Omental fat pad (tissue), 4 donors: ENCODE results near the gene GSTA5. TPM values are rescaled to one million over a fixed set of nuclear protein-coding genes. Genes with fewer than 3 reads are reported as not detected.

ENCODE experiments used
- ATAC-seq: fragments of 150-250 bp; one replicate; pipeline ENCODE4 v1.9.1; 2016; ENCODE audit warnings: mild to moderate bottlenecking, moderate library complexity; ENCODE audit not compliant: low FRiP score
- DNase-seq: peaks from one replicate; pipeline ENCODE4 v3.0.0-alpha.2; 2019; ENCODE audit warnings: low spot score
- CTCF ChIP-seq, 3 donors: fragments of 450-650 bp; IDR thresholded peaks; one replicate each; pipeline ENCODE4 v1.5.1; 2016 to 2017; ENCODE audit warnings: antibody characterized with exemption in 3 of 3, mild to moderate bottlenecking in 3 of 3, moderate library complexity in 2 of 3
- total RNA-seq, 4 donors: library from RNA; depleted of rRNA; stranded (reverse); fragments of >200 nt; gene quantifications; one replicate each; pipeline ENCODE4 v1.1.0, GENCODE V29; 2016

The GSTA5 gene
- total RNA-seq: not detected

- no peak for TF ChIP-seq CTCF (IDR thresholded peaks at IDR 0.05)
- ATAC-seq (no peak), DNase-seq (no peak)
Measured at GRCh38 chr6:52840763-52841585, at the start of gene GSTA5. TSS of gene GSTA5 (minus strand) at chr6:52840813.

- TF ChIP-seq CTCF (IDR thresholded peaks at IDR 0.05): no peak
- DNase-seq (no peak), ATAC-seq (no peak)
Measured at GRCh38 chr6:52890018-52890417, 49.4 kb upstream of the GSTA5 start.

GRCh38 chr6:52887910-52888524 is 47.4 kb upstream of the GSTA5 start:
- no peak for DNase-seq
- ATAC-seq: no peak
- no peak for TF ChIP-seq CTCF (IDR thresholded peaks at IDR 0.05)

GRCh38 chr6:52881996-52882841 is 41.6 kb upstream of the GSTA5 start:
- peak in 1 of 3 donors; percentile 25 for TF ChIP-seq CTCF (IDR thresholded peaks at IDR 0.05)
- ATAC-seq: peak; percentile 98
- DNase-seq: no peak

- TF ChIP-seq CTCF (IDR thresholded peaks at IDR 0.05): no peak
- ATAC-seq: no peak
- no peak for DNase-seq
Measured at GRCh38 chr6:52881662-52881995, 41.0 kb upstream of the GSTA5 start.

GRCh38 chr6:52877786-52878185 is 37.2 kb upstream of the GSTA5 start:
- ATAC-seq: no peak
- no peak for TF ChIP-seq CTCF (IDR thresholded peaks at IDR 0.05)
- DNase-seq: no peak
